ENCODE measurements around the gene TCEANC.
"Not testable (repeated sequence)": the region's sequence is repeated elsewhere in the genome, so short reads cannot be mapped to it uniquely, and the experiment has no call there.

Gene TCEANC

DNA sequence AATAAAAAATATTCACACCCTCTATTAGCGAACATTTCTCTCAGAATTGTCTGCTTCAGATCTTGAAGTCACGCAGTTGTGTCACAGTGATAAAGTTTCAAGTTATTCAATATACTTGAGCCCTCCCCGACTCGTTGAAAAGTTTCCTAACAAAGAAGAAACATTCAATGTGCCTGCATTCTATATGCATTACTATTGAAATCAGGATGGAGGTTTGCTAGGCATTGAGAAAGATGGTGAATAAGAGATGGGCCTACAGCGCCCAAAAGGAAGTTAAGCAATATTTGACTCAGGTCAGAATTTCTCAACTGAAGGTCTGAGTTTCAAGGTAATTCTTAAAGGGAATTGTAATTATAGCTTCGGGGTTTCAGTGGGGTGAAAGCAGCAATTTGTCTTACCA lies 6.1 kb downstream of the TCEANC start:
- no peaks in the 10 kb centered on the region for H3K9me3 ChIP-seq (ENCODE audit: insufficient read depth, low read depth, low read length)
- H3K27ac ChIP-seq (ENCODE audit: low read length): no peak overlapping the region
- H3K27me3 ChIP-seq (ENCODE audit: insufficient read depth, low read length): no peaks in the 10 kb centered on the region
- peaks cover 21% of the 10 kb centered on the region; the same call in 1 of the 2 replicates for H3K36me3 ChIP-seq (ENCODE audit: insufficient read depth, low read depth, low read length)
- peak overlapping the region; percentile 9; the same call in 1 of the 2 replicates for H3K4me3 ChIP-seq (ENCODE audit: low read length)
- H3K9ac ChIP-seq (ENCODE audit: low read depth, low read length): peak overlapping the region; percentile 59; the same call in 1 of the 2 replicates
- peaks cover 4% of the 10 kb centered on the region; the same call in 1 of the 2 replicates for H3K4me1 ChIP-seq (ENCODE audit: insufficient read depth, low read length)

GRCh38 chrX:13661735-13662288 lies 8.9 kb downstream of the TCEANC start:
- Histone ChIP-seq H3K27me3 (ENCODE audit: insufficient read depth, low read length) (no peaks in the 10 kb centered on the region), H3K4me1 (ENCODE audit: insufficient read depth, low read length) (peaks cover 4% of the 10 kb centered on the region; the same call in 1 of the 2 replicates), H3K9ac (ENCODE audit: low read depth, low read length) (no peak overlapping the region)

GRCh38 chrX:13662355-13662791 lies 9.4 kb downstream of the TCEANC start:
- H3K4me1 ChIP-seq (ENCODE audit: insufficient read depth, low read length): peaks cover 4% of the 10 kb centered on the region; the same call in 1 of the 2 replicates
- H3K4me3 ChIP-seq (ENCODE audit: low read length): no peak overlapping the region
- no peaks in the 10 kb centered on the region for H3K9me3 ChIP-seq (ENCODE audit: insufficient read depth, low read depth, low read length)
- H3K9ac ChIP-seq (ENCODE audit: low read depth, low read length): no peak overlapping the region
- H3K27ac ChIP-seq (ENCODE audit: low read length): no peak overlapping the region
- no peaks in the 10 kb centered on the region for H3K27me3 ChIP-seq (ENCODE audit: insufficient read depth, low read length)
- peaks cover 22% of the 10 kb centered on the region; the same call in 1 of the 2 replicates for H3K36me3 ChIP-seq (ENCODE audit: insufficient read depth, low read depth, low read length)

More at GRCh38 chrX:13661735-13662288, 8.9 kb downstream of the TCEANC start:
- H3K4me3 ChIP-seq (ENCODE audit: low read length): no peak overlapping the region
- H3K36me3 ChIP-seq (ENCODE audit: insufficient read depth, low read depth, low read length): peaks cover 22% of the 10 kb centered on the region; the same call in 1 of the 2 replicates
- no peak overlapping the region for H3K27ac ChIP-seq (ENCODE audit: low read length)
- no peaks in the 10 kb centered on the region for H3K9me3 ChIP-seq (ENCODE audit: insufficient read depth, low read depth, low read length)

- Histone ChIP-seq H3K36me3 (ENCODE audit: insufficient read depth, low read depth, low read length) (peaks cover 22% of the 10 kb centered on the region; the same call in 1 of the 2 replicates), H3K9me3 (ENCODE audit: insufficient read depth, low read depth, low read length) (no peaks in the 10 kb centered on the region), H3K27me3 (ENCODE audit: insufficient read depth, low read length) (no peaks in the 10 kb centered on the region), H3K9ac (ENCODE audit: low read depth, low read length) (no peak overlapping the region), H3K27ac (ENCODE audit: low read length) (no peak overlapping the region), H3K4me3 (ENCODE audit: low read length) (no peak overlapping the region), H3K4me1 (ENCODE audit: insufficient read depth, low read length) (peaks cover 2% of the 10 kb centered on the region; the same call in 1 of the 2 replicates)
These were observed 11.1 kb downstream of the TCEANC start for GRCh38 chrX:13664020-13664419.

DNA sequence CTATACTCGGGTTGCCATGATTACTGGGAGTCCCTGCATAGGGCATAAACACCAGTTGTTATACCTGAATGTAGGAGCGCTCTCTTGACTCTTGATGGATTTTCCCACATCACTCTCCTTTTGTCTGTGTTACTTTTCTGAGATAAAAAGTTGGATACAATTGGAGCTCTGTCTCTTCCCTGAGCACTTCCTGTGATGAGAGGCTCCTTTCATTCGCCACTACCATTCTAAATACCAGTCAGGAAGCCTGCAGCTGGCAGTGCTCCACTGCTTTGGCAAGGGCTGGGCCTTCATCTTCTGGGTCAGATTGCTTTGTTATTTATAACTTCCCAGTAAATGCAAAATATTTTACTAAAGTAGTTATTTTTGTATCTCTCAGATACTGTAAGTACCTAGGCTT lies 13.9 kb downstream of the TCEANC start:
- Histone ChIP-seq H3K9me3 (ENCODE audit: insufficient read depth, low read depth, low read length) (no peaks in the 10 kb centered on the region), H3K9ac (ENCODE audit: low read depth, low read length) (no peak overlapping the region), H3K4me3 (ENCODE audit: low read length) (no peak overlapping the region), H3K27ac (ENCODE audit: low read length) (no peak overlapping the region), H3K4me1 (ENCODE audit: insufficient read depth, low read length) (no peaks in the 10 kb centered on the region), H3K36me3 (ENCODE audit: insufficient read depth, low read depth, low read length) (peaks cover 19% of the 10 kb centered on the region; the same call in 1 of the 2 replicates), H3K27me3 (ENCODE audit: insufficient read depth, low read length) (no peaks in the 10 kb centered on the region)

GRCh38 chrX:13667919-13668318 lies 15.0 kb downstream of the TCEANC start:
- Histone ChIP-seq H3K27me3 (ENCODE audit: insufficient read depth, low read length) (no peaks in the 10 kb centered on the region), H3K4me1 (ENCODE audit: insufficient read depth, low read length) (no peaks in the 10 kb centered on the region), H3K4me3 (ENCODE audit: low read length) (no peak overlapping the region), H3K9me3 (ENCODE audit: insufficient read depth, low read depth, low read length) (no peaks in the 10 kb centered on the region), H3K9ac (ENCODE audit: low read depth, low read length) (no peak overlapping the region), H3K36me3 (ENCODE audit: insufficient read depth, low read depth, low read length) (peaks cover 13% of the 10 kb centered on the region; the same call in 1 of the 2 replicates), H3K27ac (ENCODE audit: low read length) (no peak overlapping the region)

DNA sequence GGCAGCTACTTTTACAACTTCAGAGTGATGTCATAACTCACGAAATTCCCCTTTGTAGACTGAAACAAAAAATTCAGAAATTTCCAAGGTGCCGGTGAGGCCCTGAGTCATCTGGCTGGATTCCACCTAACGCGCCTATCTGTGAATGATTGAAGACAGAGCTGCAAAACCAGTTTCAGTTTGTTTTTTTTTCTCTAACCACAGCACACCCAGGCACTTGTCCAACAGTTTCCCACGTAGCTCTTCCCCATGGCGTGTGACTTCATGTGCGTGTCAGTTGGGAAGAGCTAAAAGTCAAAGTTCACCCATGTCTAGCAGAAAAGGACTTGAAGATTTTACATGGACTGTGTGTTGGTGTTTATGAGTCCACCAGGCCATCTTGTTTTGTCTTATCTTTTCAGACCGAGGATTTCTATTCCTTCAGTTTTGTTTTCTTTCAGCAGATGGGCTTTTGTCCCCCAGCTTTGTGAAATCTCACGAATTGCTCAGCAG lies 16.4 kb downstream of the TCEANC start:
- no peaks in the 10 kb centered on the region for H3K4me1 ChIP-seq (ENCODE audit: insufficient read depth, low read length)
- no peak overlapping the region for H3K27ac ChIP-seq (ENCODE audit: low read length)
- no peak overlapping the region for H3K4me3 ChIP-seq (ENCODE audit: low read length)
- H3K36me3 ChIP-seq (ENCODE audit: insufficient read depth, low read depth, low read length): no peaks in the 10 kb centered on the region
- H3K9ac ChIP-seq (ENCODE audit: low read depth, low read length): no peak overlapping the region
- H3K9me3 ChIP-seq (ENCODE audit: insufficient read depth, low read depth, low read length): no peaks in the 10 kb centered on the region
- H3K27me3 ChIP-seq (ENCODE audit: insufficient read depth, low read length): no peaks in the 10 kb centered on the region

- not testable (repeated sequence) for H3K4me3 ChIP-seq (ENCODE audit: low read length); H3K9ac ChIP-seq (ENCODE audit: low read depth, low read length); H3K27ac ChIP-seq (ENCODE audit: low read length); H3K27me3 ChIP-seq (ENCODE audit: insufficient read depth, low read length); H3K9me3 ChIP-seq (ENCODE audit: insufficient read depth, low read depth, low read length); H3K36me3 ChIP-seq (ENCODE audit: insufficient read depth, low read depth, low read length); H3K4me1 ChIP-seq (ENCODE audit: insufficient read depth, low read length)
These were observed 16.8 kb downstream of the TCEANC start for GRCh38 chrX:13669755-13670154.

GRCh38 chrX:13670197-13670596 lies 17.3 kb downstream of the TCEANC start:
- no peak overlapping the region for H3K27ac ChIP-seq (ENCODE audit: low read length)
- H3K27me3 ChIP-seq (ENCODE audit: insufficient read depth, low read length): no peaks in the 10 kb centered on the region
- H3K9ac ChIP-seq (ENCODE audit: low read depth, low read length): no peak overlapping the region
- H3K36me3 ChIP-seq (ENCODE audit: insufficient read depth, low read depth, low read length): no peaks in the 10 kb centered on the region
- H3K9me3 ChIP-seq (ENCODE audit: insufficient read depth, low read depth, low read length): no peaks in the 10 kb centered on the region
- no peaks in the 10 kb centered on the region for H3K4me1 ChIP-seq (ENCODE audit: insufficient read depth, low read length)
- no peak overlapping the region for H3K4me3 ChIP-seq (ENCODE audit: low read length)

GRCh38 chrX:13673016-13673415 lies 20.1 kb downstream of the TCEANC start:
- H3K27me3 ChIP-seq (ENCODE audit: insufficient read depth, low read length): no peaks in the 10 kb centered on the region
- no peaks in the 10 kb centered on the region for H3K4me1 ChIP-seq (ENCODE audit: insufficient read depth, low read length)
- no peak overlapping the region for H3K9ac ChIP-seq (ENCODE audit: low read depth, low read length)
- no peaks in the 10 kb centered on the region for H3K9me3 ChIP-seq (ENCODE audit: insufficient read depth, low read depth, low read length)
- H3K4me3 ChIP-seq (ENCODE audit: low read length): no peak overlapping the region
- no peak overlapping the region for H3K27ac ChIP-seq (ENCODE audit: low read length)
- H3K36me3 ChIP-seq (ENCODE audit: insufficient read depth, low read depth, low read length): no peaks in the 10 kb centered on the region

DNA sequence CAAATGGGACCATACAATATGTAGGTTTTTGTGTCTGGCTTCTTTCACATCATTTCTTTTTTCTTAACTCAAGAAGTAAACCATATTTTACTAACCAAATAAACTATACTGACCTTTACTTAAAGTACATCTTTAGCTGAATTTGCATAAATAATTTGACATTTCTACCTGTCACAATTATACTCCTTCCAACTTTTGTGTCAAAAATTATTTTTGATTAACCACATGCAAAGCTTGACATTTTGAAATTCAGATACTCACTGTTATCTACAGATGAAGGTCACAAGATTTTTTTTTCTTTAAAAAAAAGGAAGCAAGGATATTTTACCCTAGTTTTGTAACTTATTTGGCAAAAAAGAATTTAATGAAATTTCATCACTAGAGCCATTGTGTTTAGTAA lies 23.9 kb downstream of the TCEANC start:
- Histone ChIP-seq H3K9ac (ENCODE audit: low read depth, low read length) (no peak overlapping the region), H3K27me3 (ENCODE audit: insufficient read depth, low read length) (no peaks in the 10 kb centered on the region), H3K9me3 (ENCODE audit: insufficient read depth, low read depth, low read length) (no peaks in the 10 kb centered on the region), H3K27ac (ENCODE audit: low read length) (no peak overlapping the region), H3K36me3 (ENCODE audit: insufficient read depth, low read depth, low read length) (no peaks in the 10 kb centered on the region), H3K4me1 (ENCODE audit: insufficient read depth, low read length) (no peaks in the 10 kb centered on the region), H3K4me3 (ENCODE audit: low read length) (no peak overlapping the region)

DNA sequence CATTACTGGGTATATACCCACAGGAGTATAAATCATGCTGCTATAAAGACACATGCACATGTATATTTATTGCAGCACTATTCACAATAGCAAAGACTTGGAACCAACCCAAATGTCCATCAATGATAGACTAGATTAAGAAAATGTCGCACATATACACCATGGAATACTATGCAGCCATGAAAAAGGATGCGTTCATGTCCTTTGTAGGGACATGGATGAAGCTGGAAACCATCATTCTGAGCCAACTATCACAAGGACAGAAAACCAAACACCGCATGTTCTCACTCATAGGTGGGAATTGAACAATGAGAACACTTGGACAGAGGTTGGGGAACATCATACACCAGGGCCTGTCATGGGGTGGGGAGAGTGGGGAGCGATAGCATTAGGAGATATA lies 26.8 kb downstream of the TCEANC start:
- not testable (repeated sequence) for H3K36me3 ChIP-seq (ENCODE audit: insufficient read depth, low read depth, low read length); H3K27ac ChIP-seq (ENCODE audit: low read length); H3K27me3 ChIP-seq (ENCODE audit: insufficient read depth, low read length); H3K9me3 ChIP-seq (ENCODE audit: insufficient read depth, low read depth, low read length); H3K4me3 ChIP-seq (ENCODE audit: low read length); H3K9ac ChIP-seq (ENCODE audit: low read depth, low read length); H3K4me1 ChIP-seq (ENCODE audit: insufficient read depth, low read length)

Data from iPS-20b (cell line).